AML-193 (cell line): ENCODE measurements around the gene ZMYND11.
A peak's percentile ranks its signal among the peaks of the same experiment; 100 is the strongest.
"Not testable (repeated sequence)": the region's sequence is repeated elsewhere in the genome, so short reads cannot be mapped to it uniquely, and the experiment has no call there.

Experiments
- DNase-seq, 2 experiments: peaks; one replicate each; lab custom pipeline; 2025; lab: John Stamatoyannopoulos, UW

Gene ZMYND11

DNA sequence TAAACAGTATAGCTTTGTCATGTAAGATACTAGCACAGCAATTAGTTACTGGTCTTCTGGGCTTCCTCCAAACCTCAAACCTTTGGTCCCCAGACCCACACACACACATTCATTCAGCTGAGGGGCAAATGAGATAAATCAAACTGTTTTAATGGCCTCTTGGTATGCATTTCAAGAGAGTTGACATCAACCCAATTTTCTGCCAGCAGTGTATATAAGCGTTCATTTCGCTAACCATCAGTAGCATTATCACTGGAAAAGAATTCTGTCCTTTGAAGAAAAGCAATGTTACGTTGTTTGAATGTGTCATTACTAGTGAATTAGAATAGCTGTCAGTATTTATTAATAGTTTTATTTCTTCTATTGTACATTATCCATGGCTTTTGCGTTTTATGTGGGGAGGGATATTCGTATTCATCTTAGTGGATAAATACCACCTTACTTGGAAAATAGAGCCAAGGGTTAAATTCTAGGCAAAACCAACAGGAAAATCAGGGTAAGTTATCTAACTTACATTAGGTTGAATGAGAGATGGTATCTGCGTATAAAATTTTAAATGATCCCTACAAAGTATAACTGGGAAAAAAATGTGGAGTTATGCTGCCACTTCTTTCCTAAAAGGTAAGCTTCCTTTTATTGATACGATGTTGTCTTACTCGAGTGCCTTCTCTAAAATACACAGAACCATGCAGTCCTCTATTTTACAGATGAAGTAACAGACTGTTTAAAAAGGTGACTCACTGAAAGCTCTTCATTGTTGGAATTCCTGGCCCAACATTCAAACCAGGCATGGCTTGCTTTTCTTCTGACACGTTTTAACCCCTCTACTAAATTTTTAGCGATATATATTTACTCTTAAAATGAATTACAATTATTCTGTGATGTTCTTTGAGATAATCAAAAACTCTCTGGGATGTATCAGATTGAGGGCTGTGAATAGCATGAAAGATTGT lies 2.0 kb upstream of the ZMYND11 start:
- DNase-seq = no peak

DNA sequence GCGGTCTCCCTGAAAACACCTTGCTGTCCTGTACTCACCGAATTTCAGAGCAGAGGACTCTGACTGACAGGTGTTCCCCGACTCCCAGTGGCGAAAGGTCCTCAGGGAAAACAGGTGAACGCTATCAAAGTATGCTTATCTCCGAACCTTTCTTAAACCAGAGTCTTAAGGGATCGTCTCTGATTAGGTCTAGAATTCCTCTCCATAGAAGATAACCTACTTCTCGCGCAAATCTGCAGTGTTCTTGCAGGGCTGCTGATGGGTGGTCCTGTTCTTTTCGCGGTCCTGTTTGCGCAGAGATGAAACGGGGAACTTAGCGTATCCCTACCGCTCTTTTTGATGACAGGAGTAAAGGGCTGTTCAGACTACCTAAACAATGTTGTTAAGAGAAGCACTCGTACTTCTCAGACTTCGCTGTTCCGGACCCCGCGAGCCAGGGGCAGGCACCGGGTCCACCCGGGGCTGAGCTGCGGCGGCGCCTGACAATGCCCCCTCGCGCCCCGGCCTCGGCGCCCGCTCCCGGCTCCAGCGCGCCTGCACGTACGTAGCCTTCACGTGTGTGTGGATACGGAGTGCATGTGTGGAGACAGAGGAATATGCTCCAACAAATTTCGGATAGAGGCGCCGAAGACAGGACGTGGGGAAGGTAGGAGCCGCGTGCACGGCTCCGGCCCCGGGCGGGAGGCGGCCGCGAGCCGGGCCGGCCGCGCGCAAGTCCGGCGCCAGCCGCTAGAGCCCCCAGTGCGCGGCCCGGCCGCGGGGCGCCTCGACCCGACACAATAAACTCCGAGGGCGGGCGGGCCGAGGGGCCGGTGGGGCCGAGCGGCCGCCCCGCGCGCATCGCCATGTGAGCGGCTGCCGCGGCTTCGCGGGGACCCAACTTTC lies 766 bp upstream of the ZMYND11 start:
- DNase-seq = no peak

DNA sequence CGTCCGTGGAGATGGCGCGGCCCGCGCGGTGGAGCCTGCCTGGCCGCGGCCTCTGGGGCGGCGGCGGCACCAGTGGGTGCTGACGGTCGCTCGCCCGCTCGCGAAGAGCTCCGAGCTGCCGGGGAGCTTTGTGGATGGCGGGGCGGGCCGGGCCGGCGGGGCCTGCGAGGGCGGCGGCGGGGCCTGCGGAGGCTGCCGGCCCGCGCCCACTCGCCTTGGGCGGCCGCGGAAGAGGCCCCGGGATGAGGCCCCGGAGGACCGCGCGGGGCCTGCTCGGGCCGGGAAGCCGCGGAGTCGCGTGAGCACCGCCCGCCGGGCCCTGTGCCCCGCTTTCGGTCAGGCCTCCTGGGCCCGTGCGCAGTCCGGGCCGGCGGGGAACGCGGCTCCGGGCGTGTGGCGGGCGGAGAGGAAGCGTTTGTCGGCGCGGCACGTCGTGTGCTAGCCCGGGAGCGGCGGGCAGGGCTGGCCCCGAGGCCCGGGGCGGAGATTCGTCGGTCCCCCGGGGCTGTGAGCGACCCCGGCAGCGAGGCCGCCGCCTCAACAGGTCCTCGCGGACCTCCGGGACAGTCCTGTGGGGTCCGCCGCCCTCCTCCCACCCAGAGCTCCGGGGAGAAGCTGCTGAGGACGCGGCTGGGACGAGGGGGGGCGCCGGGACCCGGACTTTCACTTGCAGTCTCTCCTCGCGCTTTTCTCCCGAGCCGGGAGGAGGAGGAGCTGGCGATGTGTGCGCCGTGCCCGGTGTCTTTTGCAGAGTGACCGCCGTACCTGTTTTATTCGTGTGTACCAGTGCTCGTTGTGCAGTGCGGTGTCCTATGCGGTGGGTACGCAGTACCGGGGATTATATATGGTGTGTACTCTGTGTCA lies 578 bp downstream of the ZMYND11 start:
- DNase-seq = peak in 1 of 2 experiments; percentile 5

DNA sequence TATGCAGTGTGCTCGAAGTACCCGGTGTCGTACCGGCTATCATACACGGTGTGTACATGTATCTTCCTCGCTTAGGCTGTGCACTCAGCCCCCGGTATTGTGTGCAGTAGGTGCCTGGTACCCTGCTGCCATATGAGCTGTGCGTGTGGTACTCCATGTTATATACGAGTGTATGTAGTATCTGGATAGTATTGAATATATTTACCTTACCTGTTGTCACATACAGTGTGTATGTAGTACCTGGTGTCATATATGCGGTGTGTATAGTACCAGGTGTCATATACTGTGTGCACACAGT lies 1.2 kb downstream of the ZMYND11 start:
- DNase-seq = no peak

DNA sequence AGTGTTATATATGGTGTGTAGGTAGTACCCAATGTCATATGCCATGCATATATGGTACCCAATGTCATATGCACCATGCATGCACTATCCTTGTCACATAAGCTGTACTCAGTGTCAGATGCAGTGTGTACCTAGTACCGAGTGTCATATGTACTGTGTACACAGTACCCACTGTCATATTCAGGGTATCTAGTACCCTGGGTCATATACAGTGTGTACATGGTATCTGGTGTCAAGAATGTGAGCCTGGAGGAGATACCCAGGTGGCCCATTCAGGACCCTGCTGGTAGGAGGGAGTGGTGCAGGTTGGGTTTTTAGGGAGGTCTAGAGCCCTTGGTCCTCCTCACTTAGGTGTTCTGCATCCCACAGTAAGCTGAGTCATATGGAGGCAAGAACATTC lies 1.8 kb downstream of the ZMYND11 start:
- DNase-seq = no peak

DNA sequence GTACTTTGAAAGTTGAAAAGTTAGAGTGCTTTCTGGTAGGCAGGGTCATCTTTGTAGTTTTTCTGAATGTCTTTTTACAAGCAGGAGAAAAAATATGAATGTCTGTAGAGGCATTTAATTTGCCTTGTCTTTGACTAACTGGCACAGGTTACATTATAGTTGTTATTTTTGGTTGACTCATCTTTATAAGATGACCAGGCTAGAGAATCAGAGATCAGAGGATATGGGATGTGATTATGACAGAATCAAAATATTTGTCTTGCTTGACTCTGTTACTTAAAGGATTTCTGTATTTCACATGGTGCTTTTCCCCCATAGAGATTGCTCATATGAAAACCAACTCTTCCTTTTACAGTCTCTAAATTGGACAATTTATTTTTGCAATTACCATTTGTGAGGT lies 2.4 kb downstream of the ZMYND11 start:
- DNase-seq = no peak

DNA sequence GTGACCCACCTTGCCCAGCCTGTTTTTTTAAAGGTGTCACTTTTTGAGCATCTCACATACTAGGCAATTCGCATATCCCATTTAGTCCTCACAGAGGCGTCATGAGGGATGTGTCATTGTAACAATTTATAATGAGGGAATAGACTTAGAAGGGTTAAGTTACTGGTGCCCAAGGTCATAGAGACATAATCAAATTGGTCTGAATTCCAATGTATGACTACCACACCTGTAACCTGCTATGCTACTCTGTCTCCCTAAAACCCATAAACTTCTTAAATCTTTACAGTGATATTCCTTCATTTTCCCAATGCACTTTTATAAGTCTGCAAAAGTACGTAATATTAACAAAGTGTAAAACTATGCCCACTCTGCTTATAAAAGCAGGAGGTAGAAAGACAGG lies 7.1 kb downstream of the ZMYND11 start:
- no peak for DNase-seq

DNA sequence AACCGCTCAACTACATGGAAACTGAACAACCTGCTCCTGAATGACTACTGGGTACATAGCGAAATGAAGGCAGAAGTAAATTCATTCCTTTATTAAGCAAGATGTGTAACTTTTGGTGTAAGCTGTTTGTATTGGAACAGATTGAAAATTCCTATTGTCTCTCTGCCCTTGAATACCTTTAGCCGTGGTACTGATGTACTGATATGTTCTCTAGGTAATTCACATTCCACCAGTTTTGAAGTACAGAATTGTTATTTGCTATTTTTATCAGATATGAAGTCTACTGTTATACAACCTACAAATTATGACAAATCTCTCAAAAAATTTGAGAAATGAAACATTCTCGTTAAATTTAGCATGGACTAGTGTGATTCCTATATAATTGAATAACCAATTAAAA lies 17.7 kb downstream of the ZMYND11 start:
- no peak for DNase-seq

DNA sequence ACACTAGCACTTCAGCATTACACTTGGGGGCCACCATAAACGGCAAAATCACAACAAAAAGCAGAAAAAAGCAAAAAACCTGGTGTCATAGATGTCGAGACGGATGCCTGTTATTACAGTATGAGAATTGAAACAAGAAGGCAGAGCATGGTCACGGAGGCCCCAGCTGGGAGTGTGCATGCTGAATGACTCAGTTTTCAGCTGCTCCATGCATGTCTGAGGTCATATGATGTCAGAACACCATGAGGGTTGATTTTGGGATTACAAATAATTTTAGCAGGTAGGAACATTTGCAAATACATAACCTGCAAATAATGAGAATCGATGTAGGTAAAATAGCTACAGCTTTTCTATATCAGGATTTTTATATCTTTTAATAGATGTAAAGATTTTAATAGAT lies 19.1 kb downstream of the ZMYND11 start:
- DNase-seq = no peak

DNA sequence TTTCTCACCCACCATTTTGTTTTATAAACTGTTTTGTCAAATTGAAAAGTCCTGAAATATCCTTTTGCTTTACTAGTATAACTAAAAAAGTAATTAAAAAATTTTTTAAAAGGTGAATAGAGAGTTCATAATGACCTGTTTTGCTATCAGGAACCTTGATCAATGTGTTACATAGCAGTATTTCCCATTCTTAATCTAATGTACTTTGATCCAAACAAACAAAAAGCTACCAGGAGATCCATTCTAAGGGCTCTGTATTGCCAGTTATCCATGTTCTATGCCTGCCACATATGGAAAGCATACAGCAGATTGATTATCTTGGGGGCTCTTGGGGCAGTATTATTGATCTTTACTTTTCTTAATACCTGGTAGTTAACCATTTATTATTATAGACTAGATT lies 32.1 kb downstream of the ZMYND11 start:
- DNase-seq = no peak

DNA sequence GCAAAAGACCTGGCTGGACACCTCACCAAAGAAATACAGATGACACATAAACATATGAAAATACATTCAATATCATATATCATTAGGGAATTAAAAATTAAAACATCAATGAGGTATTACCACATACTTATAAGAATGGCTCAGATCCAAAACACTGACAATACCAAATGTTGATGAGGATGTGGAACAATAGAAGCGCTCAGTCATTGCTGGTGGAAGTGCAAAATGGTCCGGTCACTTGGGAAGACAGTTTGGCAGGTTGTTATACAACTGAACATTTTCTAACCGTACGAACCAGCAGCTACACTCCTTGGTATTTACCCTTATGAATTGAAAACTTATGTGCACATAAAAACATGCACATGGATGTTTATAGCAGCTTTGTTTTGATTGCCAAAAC lies 38.5 kb downstream of the ZMYND11 start:
- no peak for DNase-seq

DNA sequence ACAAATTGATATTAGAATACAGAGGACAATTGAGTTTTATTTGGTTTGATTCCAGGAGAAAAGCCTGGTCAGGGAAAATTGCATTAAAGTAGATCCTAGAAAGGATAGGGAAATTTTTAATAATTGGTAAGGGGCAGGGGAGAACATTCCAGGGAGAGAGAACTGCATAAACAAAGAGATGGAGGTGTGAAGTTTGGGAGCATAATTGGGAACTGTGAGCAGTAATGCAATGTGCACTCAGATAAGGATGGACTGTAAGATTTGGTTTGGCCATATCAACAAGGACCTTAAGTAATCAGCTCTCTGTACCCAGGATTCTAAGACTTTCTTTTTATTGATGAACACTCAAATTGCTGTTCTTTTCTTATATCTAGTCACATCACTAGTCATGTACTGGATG lies 41.4 kb downstream of the ZMYND11 start:
- DNase-seq = no peak

DNA sequence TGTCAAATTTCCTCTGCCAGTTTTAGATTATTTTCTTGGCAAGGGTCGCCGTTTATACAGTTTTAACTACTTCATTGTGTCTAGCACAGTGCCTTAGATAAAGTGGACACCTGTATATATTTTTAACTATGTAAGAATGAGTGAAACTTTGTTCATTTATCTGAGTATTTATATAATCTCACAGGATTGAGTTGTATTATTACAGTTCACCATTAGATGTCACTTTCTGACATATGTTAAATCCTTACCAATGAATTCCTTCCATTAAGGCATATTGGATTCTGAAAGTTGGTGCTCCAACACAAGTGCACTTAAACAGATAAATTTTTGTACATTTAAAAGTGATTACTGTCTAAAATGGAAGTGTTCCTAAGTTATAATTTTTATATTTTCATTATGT lies 43.0 kb downstream of the ZMYND11 start:
- DNase-seq = peak; percentile 39 to 43

DNA sequence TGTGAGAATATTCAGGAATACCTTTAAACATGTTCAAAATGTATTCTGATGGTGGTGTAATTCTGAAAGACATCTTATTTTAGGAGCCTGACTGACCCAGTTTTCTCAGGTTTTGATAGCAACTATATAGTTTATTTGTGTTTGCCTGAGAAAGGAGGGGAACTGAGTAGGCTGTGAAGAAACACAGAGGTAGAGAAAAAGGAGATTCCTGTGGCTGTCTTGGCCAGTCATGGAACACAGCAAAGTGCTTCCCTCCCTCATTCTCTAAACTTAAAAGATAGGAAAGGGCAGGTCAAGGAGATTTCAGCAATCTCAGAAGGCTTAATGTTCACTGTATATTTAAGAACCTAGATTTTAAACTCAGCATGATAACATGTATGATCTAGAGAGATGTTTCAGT lies 43.5 kb downstream of the ZMYND11 start:
- no peak for DNase-seq

DNA sequence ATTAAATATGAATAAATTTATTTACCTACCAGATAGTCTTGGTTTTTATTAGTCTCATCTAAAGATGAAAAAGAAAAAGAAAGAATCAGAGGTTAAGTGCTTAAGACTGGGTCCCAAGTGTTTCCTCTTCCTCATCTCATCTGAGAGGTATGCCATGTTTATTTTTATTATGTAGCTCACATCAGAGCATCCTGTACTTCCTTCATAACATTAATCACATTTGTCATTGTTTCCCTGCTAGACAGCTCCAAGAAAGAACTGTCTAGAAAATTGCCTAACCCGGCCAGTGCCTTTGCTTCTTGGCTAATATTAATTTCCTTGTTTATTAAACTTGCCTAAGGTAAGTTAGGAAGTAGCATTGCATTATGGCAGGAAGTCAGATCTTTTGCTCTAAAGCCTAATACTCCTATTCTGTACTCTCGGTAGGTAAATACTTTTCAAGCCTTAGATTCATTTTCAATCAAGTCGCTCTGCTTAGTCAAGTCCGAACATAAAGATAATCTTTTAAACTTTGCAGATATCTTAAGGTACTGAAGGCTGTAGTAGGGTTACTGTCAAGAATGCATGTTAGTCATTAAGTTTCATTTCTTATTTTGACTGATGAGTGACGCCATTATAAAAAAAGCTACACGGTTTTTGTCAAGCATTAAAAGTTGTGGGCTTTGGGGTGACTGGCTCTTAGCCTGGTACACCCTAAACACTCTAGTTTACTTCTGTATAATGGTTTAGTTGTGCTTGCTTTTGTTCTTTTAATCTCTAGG lies 47.4 kb downstream of the ZMYND11 start:
- no peak for DNase-seq

DNA sequence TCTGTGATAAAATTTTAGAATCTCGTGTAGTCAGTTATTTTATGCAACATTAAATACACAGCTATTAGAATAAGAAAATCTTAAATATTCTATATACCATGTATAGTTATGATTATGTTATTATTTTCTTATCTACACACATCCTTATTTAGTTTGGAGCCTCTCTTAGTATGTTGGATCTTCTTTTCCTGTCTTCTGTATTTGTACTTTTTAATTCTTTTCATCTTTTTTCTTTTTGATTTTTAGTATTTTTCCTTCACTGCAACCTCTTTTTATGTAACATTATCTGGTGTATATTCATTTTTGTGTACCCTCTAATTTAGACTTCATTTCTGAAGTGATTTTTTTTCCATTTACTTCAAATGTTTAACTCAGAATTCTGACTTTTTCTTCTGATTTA lies 48.9 kb downstream of the ZMYND11 start:
- no peak for DNase-seq

DNA sequence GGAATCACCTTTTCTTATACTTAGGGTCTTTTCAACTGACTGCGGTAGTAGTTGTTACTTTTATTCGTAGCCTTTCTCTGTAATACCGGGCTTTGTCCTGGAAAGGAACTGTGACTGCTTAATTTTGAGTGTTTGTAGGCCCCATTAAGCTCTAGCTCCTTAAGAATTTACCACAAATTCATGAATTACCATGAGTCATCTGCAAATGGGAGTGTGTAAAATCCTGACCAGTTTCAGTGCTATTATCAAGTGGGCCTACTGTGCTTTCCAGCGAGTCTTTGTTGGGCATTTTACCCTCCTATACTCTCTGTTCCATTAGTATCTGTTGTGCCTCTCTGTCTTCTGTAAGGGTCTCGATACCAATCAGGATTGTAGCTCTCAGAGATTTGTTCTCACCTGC lies 49.7 kb downstream of the ZMYND11 start:
- no peak for DNase-seq

DNA sequence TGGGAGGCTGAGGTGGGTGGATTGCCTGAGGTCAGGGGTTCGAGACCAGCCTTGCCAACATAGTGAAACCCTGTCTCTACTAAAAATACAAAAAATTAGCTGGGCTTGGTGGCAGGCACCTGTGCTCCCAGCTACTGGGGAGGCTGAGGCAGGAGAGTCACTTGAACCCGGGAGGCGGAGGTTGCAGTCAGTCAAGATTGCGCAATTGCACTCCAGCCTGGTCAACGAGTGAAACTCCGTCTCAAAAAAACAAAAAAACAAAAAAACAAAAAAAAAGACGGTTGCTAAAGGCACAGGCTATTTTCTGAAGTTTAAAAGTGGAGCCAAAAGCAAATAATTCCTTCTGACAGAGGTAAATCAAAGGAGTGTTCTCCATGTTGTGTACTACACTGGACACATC lies 50.3 kb downstream of the ZMYND11 start:
- DNase-seq = not testable (repeated sequence)

DNA sequence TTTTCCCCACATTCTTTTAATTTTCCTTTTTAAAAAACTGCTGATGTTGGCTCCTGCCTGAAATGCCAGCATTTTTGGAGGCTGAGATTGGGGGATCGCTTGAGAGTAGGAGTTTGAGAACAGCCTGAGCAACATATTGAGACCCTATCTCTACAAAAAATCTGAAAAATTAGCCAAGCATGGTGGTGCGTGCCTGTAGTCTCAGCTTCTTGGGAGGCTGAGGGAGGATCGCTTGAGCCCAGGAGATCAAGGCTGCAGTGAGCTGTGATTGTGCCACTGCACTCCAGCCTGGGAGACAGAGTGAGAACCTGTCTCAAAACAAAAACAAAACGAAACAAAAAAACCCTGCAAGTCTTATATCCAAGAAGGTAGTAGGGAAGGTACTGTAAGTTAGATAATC lies 51.7 kb downstream of the ZMYND11 start:
- DNase-seq = no peak

DNA sequence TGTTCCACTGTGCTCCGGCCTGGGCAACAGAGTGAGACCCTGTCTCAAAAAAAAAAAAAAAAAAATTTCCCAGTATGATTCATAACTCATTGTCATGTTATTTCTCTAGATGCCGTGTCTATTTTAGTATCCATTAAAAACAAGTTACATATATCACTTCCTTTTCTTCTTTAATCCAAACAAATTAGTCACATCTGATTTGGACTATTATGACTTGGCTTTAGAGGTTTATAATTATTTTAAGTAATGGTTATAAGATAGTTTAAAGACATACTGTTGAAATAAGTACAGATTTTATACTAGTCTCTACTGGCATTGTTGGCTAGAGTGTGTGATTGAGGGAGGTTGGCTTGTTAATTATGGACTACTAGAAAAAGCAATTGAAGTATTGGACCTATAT lies 53.3 kb downstream of the ZMYND11 start:
- no peak for DNase-seq

DNA sequence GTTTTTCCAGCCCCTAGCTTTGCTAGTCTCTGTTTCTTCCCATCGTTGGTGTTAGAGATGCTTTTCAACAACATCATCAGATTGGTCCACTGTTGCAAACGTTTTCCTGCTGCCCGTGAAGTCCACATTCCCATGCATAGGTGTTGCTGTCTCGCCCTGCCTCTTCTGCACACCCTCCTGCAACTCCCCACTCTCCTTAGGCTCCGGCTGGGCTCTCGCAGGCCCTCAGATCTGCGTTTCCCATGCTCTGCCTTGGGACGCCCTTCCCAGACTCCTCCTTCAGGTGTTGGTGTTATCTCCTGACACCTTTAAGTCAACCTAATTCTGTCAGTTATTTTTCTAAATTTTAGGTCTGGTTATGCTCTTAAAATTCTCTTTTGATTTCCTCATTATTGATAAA lies 55.0 kb downstream of the ZMYND11 start:
- no peak for DNase-seq
